Esophagus squamous epithelium (tissue), 4 donors: Measurements from ENCODE around the gene VPS4A.

Experiments
- CTCF ChIP-seq, 6 experiments: fragments of 450-650 bp in 4 of 6; fragments of 200-600 bp in 2 of 6; sonication (generic) in 2 of 6; IDR thresholded peaks; one replicate each; pipeline ENCODE4 v1.5.1; 2016 to 2019; ENCODE audit warnings: antibody characterized with exemption in 6 of 6, mild to moderate bottlenecking in 4 of 6, moderate library complexity in 4 of 6
- POLR2A ChIP-seq, 4 donors: fragments of 450-650 bp; IDR thresholded peaks; one replicate each; pipeline ENCODE4 v1.6.1; 2017; ENCODE audit warnings: antibody characterized with exemption in 4 of 4, mild to moderate bottlenecking in 4 of 4, moderate library complexity in 3 of 4

GRCh38 chr16:69319381-69319780, 8.2 kb downstream of the VPS4A start:
- TF ChIP-seq CTCF (IDR thresholded peaks at IDR 0.05) (no peak), POLR2A (IDR thresholded peaks at IDR 0.05) (no peak)
